ENCODE results near the gene UBAP1L.
A peak's percentile ranks its signal among the peaks of the same experiment; 100 is the strongest.
"Not testable (repeated sequence)": the region's sequence is repeated elsewhere in the genome, so short reads cannot be mapped to it uniquely, and the experiment has no call there.

Gene UBAP1L

DNA sequence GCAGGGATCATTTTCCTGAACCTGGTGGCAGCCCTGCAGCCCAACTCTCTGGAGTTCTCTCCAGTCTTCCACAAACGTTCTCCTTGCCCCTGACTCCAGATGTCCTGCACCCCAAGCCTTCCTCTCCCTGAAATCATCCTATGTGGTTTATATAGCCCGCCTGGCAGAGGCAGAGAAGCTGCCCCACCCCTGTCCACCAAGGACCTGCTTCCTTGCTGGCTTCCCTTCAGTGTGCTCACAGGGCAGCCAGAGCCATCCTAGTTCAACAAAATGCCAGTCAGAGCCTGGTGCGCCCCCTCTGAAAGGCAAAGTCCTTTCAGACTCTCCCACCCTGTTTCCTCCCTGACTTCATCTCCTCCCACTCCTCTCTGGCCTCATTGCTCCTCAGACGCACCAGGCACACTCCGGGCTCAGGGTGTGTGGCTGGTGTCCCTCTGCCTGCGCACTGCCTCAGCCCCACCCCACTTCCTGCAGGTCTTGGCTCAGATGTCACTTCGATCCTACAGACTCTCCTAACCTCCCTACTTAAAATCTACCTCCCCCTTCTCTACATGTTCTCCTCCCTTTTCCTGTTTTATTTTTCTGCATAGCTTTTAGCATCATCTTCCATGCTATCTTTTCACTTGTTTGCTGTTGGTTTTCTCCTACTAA lies 32.6 kb downstream of the UBAP1L start:
- DNase-seq: peak in 1 of 2 donors; percentile 8

DNA sequence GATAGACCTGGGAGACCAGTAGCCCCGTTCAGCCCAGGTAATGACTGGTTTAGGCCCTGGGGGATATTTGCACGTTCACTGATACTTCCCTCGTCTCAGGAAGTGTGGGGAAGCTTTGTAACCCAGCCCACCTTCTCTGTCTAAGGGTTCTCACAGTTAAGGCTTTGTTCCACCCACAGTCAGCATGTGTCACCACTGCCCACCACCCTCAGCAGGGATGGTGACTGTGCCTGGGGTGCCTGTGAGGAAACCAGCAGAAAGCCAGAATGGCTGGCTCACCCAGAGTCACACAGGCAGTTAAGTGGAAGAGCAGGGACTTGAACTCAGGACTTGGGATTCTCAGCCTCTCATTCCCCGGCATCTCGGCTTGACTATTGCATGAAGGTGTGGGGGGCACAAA lies 33.2 kb downstream of the UBAP1L start:
- DNase-seq: no peak

DNA sequence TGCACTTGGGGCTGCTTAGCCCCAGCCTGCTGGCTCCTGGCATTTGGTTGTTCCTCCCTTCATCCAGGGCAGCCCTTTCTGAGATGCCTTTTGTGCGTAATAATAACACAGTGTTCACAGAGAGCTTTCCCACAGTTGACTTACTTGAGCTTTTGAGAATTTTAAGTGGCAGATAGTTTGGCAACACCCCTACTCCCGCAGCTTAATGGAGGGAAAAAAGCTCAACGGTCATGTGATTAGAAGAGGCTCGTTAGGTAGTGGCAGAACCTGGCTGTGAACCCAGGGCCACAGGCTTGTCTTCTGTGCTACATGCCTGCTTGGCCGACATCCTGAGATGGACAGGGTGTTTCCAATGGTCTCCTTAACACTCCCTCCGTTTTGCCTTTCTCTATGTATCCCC lies 33.7 kb downstream of the UBAP1L start:
- no peak for DNase-seq

DNA sequence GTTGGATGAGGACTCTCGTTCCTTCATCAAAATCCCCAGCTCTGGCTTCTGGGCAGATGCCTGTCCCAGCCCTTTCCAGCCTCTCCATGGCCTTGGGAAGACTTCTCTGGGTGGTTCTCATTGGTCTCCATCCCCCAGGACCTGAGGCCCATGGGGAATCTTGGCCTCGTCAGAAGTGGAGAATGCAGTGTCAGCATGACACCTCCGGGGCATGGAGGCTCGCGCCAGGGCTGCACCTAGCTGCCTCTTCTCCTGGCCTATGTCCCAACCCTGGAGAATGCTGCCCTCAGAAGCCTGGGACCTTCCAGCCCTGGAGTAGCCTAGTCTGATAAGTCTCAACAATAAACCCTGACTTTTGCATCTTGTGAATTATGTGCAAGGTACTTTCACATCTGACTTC lies 35.4 kb downstream of the UBAP1L start:
- DNase-seq: no peak

DNA sequence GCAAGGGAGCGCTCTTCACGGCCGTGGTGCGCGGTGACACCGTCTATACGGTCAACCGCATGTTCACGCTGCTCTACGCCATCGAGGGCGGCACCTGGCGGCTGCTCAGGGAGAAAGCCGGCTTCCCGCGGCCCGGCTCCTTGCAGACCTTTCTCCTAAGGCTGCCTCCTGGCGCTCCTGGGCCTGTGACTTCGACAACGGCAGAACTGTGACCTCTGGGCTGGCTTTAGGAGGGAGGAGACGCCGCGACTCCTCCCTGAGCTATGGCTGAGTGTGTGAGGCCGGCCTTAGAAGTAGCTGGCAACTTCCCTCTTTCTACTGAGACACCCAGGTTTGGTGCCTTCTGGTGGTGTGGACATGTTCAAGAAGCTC lies 37.0 kb downstream of the UBAP1L start:
- peak; percentile 18 to 37 for DNase-seq

DNA sequence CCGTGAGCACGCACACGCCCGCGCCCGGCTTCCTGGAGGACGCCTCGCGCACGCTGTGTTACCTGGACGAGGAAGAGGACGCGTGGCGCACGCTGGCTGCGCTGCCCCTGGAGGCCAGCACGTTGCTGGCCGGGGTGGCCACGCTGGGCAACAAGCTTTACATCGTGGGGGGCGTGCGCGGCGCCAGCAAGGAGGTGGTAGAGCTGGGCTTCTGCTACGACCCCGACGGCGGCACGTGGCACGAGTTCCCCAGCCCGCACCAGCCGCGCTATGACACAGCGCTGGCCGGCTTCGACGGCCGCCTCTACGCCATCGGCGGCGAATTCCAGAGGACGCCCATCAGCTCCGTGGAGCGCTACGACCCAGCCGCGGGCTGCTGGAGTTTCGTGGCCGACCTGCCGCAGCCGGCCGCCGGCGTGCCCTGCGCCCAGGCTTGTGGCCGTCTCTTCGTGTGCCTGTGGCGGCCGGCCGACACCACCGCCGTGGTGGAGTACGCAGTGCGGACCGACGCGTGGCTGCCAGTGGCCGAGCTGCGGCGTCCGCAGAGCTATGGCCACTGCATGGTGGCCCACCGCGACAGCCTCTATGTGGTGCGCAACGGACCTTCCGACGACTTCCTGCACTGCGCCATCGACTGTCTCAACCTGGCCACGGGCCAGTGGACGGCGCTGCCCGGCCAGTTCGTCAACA lies 37.6 kb downstream of the UBAP1L start:
- DNase-seq: no peak

DNA sequence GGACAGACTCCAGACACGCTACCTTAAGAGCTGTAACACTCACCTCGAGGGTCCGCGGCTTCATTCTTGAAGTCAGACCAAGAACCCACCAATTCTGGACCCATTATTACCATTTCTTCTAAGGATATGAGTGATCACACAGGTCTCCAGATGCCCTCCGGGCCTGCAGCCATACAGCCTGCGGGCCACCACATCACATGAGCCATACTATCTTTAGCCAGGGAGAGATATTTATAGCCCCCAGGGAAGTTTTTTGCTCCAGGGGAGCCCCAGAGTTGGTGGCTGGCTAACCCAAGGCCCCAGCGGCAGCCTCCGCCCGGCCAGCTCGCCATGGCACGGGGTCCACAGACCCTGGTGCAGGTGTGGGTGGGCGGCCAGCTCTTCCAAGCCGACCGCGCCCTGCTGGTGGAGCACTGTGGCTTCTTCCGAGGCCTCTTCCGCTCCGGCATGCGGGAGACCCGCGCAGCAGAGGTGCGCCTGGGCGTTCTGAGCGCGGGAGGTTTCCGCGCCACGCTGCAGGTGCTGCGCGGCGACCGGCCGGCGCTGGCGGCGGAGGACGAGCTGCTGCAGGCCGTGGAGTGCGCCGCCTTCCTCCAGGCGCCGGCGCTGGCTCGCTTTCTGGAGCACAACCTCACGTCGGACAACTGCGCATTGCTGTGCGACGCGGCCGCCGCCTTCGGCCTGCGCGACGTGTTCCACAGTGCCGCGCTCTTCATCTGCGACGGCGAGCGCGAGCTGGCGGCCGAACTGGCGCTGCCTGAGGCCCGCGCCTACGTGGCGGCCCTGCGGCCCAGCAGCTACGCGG lies 38.3 kb downstream of the UBAP1L start, which contains the start of gene KBTBD13:
TSS of gene KBTBD13 (plus strand) at position 261 of the 805 bp plus-strand sequence. CDS start at position 331, 70 bp downstream.
- no peak for DNase-seq

DNA sequence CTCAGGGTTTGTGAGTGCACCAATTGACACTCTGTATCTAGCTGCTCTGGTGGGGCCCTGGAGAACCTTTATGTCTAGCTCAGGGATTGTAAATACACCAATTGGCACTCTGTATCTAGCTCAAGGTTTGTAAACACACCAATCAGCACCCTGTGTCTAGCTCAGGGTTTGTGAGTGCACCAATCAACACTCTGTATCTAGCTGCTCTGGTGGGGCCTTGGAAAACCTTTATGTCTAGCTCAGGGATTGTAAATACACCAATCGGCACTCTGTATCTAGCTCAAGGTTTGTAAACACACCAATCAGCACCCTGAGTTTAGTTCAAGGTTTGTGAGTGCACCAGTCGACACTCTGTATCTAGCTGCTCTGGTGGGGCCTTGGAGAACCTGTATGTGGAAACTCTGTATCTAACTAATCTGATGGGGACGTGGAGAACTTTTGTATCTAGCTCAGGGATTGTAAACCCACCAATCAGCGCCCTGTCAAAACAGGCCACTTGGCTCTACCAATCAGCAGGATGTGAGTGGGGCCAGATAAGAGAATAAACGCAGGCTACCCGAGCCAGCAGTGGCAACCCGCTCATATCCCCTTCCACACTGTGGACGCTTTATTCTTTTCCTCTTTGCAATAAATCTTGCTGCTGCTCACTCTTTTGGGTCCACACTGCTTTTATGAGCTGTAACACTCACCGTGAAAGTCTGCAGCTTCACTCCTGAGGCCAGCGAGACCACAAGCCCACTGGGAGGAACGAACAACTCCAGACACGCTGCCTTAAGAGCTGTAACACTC lies 39.2 kb downstream of the UBAP1L start:
- DNase-seq: not testable (repeated sequence)

DNA sequence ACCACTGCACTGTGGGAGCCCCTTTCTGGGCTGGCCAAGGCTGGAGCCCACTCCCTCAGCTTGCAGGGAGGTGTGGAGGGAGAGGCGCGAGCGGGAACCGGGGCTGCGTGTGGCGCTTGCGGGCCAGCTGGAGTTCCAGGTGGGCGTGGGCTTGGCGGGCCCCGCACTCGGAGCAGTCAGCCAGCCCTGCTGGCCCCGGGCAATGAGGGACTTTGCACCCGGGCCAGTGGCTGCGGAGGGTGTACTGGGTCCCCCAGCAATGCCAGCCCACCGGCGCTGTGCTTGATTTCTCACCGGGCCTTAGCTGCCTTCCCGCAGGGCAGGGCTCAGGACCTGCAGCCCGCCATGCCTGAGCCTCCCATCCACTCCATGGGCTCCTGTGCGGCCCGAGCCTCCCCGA lies 40.1 kb downstream of the UBAP1L start:
- not testable (repeated sequence) for DNase-seq

DNA sequence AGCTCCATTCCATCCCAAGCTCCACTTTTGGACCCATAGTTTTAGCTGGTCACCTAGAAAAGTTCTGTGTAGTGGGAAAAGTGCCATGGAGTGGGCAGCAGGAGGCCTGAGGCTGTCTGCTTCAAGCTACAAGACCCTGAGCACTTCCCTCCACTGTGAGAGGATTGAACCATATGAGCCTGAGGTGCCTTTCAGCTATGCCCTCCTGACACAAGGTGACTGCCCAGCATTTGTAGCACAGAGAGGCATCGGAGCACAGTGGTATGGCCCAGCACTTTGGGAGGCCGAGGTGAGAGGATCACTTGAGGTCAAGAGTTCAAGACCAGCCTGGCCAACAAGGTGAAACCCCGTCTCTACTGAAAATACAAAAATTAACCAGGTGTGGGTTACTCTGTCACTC lies 42.4 kb downstream of the UBAP1L start:
- DNase-seq: no peak

DNA sequence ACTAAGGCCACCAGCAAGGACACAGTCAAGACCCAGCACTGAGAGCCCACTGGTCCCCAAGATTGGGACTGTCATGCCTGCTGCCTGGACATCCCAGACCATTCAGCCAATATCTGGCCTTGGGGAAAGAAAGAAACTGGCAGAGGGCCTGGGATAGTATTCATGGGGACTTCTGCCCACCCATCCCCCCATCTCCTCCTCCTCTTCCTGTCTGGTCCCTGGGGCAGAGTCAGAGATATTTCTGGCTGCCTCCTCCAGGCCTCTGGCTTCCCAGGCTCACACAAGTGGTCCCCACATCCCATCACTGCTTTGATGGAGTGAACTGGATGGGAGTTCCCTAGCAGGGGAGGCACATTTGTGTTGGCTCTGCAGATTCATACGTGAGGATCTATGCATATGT lies 43.0 kb downstream of the UBAP1L start:
- no peak for DNase-seq

DNA sequence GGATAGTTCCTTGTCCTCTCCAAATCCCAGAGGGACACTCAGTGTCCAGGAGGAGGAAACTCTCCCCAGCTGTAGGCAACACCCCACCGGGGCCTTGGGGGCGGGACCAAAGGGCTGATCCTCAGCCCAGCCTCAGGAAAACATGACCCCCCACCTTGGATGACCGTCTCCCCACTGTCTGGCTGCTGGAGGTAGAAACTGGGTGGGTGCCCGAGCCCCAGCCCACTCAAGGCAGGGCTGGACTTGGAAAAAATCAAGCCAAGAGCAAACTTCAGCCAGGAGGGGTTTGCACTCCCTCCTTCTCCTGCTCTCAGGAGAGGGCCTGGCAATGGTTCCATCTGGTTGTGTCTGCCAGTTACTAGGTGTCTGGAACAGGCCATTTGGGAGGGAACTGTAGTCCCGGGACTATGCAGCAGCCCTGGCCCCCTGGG lies 43.6 kb downstream of the UBAP1L start:
- DNase-seq: no peak

DNA sequence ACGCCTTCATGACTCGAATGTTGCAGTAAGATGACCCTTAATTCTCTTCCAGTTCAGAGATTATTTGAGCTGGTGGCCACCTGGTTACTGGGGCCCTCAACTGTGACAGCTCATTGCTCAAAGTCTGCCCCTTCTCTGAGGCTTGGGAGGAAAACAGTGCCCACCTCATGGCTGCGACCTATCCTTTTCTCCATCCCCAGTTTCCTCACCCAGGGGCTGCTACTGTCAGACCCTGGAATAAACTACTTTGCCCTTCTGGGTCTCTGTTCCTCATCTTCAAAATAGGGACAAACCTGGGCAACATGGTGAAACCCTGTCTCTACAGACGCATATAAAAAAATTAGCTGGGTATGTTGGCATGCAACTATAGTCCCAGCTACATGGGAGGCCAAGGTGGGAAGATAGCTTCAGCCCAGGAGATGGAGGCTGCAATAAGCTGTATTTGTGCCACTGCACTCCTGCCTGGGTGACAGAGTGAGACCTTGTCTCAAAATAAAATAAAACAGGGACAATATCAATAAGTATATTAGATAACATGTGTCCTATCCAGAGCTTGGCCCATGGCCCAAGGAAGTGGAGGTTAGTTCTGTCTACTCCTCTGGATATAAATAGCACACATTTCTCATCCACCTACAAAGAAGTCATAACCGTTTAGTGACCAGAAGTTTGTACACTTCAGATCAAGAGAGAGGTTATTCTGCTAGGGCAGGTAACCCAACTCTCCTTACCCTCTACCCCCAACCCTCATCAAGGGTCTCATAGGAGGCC lies 45.0 kb downstream of the UBAP1L start:
- no peak for DNase-seq

DNA sequence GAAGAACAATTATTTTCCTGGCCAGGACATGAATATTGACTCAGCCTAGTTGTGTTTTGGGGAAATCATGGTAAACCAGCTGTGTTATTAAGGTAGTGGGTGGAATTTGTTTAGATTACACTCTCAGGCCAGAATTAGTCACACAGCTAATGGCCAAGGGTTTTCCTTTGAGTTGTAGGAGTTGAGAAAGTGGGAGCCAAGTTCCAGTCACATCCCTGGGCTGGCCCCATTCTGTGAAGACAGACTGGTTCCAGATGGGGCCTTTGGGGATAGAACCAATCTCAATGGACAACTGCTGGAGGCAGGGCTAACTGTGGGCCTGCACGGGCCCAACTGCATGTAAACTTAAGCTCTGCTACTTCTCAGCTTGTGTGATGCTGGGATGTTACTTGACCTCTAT lies 45.8 kb downstream of the UBAP1L start:
- no peak for DNase-seq

DNA sequence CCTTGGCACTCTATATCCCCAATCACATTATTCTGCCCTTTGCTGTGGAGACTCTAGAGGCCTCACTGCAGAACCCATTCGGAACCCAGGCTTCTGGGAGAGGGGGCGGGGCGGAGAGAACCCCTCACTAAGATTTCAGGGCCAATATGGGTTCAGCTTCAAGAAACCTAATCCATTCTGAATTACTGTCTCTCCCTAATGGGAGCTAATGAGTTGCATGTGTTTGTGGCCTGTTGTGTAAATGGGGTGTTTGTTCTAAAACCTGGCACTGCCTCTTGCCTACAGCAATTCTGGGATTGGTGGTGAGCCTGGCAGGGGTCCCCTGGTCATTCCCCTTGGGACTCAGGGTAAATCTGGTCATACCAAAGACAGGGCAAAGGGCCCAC lies 46.6 kb downstream of the UBAP1L start:
- no peak for DNase-seq

DNA sequence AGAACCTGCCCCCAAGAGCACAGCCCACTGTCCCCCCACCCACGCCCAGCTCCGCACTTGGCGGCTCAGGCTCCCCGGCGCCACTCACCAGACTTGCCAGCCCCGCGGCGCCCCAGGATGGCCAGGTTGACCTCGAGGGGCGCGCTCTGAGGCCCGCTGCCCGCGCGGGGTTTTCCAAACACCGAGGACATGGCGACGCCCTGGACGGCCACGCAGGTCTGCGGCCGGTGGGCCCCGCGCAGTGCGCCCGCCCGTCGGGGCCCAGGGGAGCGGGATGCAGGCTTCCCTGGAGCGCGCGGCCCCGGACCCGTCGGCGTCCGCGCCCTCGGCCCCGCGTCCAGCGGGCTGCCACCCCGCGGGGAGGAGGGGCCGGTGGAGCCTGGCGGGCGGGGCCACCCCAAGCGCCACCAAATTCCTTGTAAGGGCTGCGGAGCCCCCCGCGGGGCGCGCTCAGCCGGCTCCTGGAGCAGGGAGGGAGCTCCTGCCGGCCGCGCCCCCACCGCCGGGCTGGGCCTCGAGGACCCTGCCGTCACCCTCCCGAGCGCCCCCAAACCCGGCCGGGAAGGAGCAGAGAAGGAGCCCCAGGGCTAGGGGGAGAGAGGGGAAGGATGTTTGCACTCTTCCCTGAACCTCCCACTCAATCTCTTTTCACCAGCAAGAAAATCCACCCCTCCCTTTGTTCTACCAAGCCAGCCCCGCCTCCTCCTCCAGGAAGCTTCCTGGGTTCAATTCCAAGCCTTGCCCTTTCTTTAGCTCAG lies 47.2 kb downstream of the UBAP1L start, which contains the start of gene RASL12:
TSS of gene RASL12 (minus strand) at position 347 of the 758 bp plus-strand sequence. CDS start at position 191, 156 bp downstream.
- no peak for DNase-seq

DNA sequence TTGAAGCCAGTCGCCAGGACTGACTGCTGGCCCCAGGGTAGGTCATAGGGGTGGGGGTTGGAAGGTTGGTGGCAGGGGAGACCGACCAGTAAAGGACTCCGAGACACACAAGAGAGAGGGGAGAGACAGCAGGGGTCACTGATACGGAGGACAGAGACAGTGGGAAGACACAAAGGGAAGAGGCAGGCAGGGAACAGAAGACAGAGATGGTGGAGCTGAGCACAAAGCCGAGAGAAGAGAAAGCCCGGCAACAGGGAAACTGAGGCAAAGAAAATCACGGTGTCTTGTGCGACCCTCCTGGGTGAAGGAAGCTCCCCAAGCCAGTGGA lies 47.7 kb downstream of the UBAP1L start:
- no peak for DNase-seq

DNA sequence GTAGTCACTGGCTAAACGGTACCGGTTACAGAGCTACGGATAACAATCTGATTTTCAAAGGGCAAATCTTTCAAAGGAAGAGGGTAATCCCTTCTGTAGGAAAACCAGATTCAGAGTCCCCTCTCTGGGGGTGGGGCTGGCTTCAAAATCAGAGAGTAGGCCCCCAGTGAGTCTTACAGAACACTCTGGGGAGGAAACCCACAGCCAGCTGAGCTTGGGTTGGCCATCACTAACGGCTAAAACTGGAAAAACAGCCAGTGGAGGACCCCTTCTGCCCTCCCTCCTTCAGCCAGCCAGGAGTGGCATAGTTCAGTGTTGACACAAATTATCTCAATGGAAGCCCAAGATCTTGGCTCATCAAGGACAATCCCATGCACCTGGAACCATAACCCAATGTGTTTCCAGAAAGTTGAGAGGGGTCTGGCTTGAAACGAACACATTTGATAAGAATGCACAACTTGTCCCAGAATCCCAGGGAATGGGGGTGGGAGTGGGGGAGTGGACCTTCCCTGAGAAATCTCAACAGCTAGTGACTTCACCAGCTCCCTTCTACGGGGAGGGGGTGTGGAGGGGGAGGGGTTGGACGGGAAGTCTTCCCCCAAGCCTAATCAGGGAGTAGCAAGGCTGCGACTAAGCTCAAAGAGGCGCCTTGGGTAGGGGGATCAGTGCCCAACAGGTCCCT lies 48.2 kb downstream of the UBAP1L start:
- no peak for DNase-seq

DNA sequence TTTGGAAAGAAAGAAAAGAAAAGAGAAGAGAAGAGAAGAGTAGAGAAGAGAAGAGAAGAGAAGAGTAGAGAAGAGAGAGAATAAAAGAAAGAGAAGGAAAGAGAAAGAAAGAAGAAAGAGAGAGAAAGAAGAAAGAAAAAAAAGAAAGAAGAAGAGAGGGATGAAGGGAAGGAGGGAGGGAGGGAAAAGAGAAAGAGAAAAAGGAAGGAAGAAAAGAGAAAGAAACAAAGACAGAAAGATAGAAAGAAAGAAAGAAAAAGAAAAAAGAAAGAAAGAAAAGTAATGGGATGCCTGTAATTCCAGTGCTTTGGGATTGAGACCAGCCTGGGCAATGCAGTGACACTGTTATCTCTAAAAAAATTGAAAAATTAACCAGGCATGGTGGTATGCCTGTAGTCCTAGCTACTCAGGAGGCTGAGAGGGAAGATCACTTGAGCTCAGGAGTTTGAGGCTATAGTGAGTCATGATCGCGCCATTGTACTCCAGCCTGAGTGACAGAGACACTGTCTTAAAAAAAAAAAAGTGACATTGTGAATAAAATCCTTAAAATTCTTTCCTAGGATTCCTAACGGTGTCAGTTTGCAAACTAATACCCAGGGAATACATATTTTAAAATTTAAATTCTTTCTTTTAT lies 48.9 kb downstream of the UBAP1L start:
- DNase-seq: no peak

DNA sequence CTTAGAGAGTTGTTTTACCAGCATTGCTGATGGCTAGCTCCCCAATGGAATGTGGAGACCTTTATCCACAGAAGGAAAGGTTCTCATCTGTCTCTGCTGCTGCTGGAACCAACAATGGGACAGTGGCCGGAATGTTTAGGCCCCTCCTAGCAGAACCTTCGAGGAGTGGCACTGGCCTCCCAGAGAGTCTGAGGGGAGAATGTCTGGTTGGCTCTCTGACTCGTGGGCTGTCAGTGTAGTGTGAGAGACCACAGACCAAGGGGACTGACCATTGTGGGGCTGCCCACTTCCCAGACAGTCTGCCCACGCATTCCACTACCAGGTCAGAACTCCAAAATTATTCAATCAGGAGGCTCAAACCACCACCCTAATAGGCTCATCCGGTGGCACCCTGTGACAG lies 52.3 kb downstream of the UBAP1L start:
- no peak for DNase-seq

All from CD4-positive, alpha-beta T cell treated with Interferon alpha-2 for 1 hour (primary cell).